ENCODE results near the gene SCN9A.

SCN9A gene

GRCh38 chr2:166284359-166284758 is 91.4 kb downstream of the SCN9A start:
- no peak overlapping the region for H3K18ac ChIP-seq (ENCODE audit: low read length)
- H3K27ac ChIP-seq (ENCODE audit: low read depth, low read length) = no peak overlapping the region
- no peaks in the 10 kb centered on the region for H3K9me3 ChIP-seq (ENCODE audit: insufficient read depth, low read depth, low read length)
- H3K4ac ChIP-seq (ENCODE audit: low read depth, low read length) = no peak overlapping the region
- no peaks in the 10 kb centered on the region for H3K79me1 ChIP-seq (ENCODE audit: low read length)
- H3K9ac ChIP-seq (ENCODE audit: low read length) = no peak overlapping the region
- DNase-seq = no peak
- H2BK12ac ChIP-seq (ENCODE audit: low read length) = no peak overlapping the region
- H2AK5ac ChIP-seq (ENCODE audit: low read length) = no peak overlapping the region
- H3K27me3 ChIP-seq (ENCODE audit: insufficient read depth, low read length) = no peaks in the 10 kb centered on the region
- H3K23ac ChIP-seq (ENCODE audit: low read length) = no peak overlapping the region
- no peak overlapping the region for H2BK120ac ChIP-seq (ENCODE audit: insufficient read depth, low read length, poor library complexity)
- H2AFZ ChIP-seq (ENCODE audit: insufficient read depth, low read length, poor library complexity) = no peak overlapping the region
- no peak overlapping the region for H4K91ac ChIP-seq (ENCODE audit: low read depth, low read length)
- no peak overlapping the region for H4K8ac ChIP-seq (ENCODE audit: low read depth, low read length)
- H3K4me3 ChIP-seq (ENCODE audit: low read depth, low read length) = no peak overlapping the region
- no CpG with 5 or more reads among the region's 9 CpGs for WGBS (ENCODE audit: extremely low coverage, insufficient coverage, insufficient read length)
- no peaks in the 10 kb centered on the region for H3K36me3 ChIP-seq (ENCODE audit: control insufficient read depth in 1 of 2, insufficient read depth in 2 of 2, low read length in 2 of 2)
- H3K79me2 ChIP-seq (ENCODE audit: control insufficient read depth, insufficient read depth, low read length, poor library complexity) = no peaks in the 10 kb centered on the region
- no peak overlapping the region for H3K14ac ChIP-seq (ENCODE audit: low read length)
- H3K4me1 ChIP-seq (ENCODE audit: control insufficient read depth in 1 of 2, insufficient read depth in 2 of 2, low read length in 2 of 2) = no peaks in the 10 kb centered on the region
- no peak overlapping the region for H2BK5ac ChIP-seq (ENCODE audit: low read depth, low read length, poor library complexity)
- no peak overlapping the region for H4K12ac ChIP-seq (ENCODE audit: low read depth, low read length)
- H3K4me2 ChIP-seq (ENCODE audit: low read length) = no peak overlapping the region

- Histone ChIP-seq H3K27ac (ENCODE audit: low read depth, low read length) (no peak overlapping the region), H3K23ac (ENCODE audit: low read length) (no peak overlapping the region), H3K4me2 (ENCODE audit: low read length) (no peak overlapping the region), H2BK120ac (ENCODE audit: insufficient read depth, low read length, poor library complexity) (no peak overlapping the region), H2AFZ (ENCODE audit: insufficient read depth, low read length, poor library complexity) (no peak overlapping the region), H3K4me1 (ENCODE audit: control insufficient read depth in 1 of 2, insufficient read depth in 2 of 2, low read length in 2 of 2) (no peaks in the 10 kb centered on the region), H3K9ac (ENCODE audit: low read length) (no peak overlapping the region), H3K27me3 (ENCODE audit: insufficient read depth, low read length) (no peaks in the 10 kb centered on the region), H3K14ac (ENCODE audit: low read length) (no peak overlapping the region), H3K9me3 (ENCODE audit: insufficient read depth, low read depth, low read length) (no peaks in the 10 kb centered on the region), H3K18ac (ENCODE audit: low read length) (no peak overlapping the region), H4K8ac (ENCODE audit: low read depth, low read length) (no peak overlapping the region), H3K79me1 (ENCODE audit: low read length) (no peaks in the 10 kb centered on the region), H2BK5ac (ENCODE audit: low read depth, low read length, poor library complexity) (no peak overlapping the region), H4K12ac (ENCODE audit: low read depth, low read length) (no peak overlapping the region), H3K79me2 (ENCODE audit: control insufficient read depth, insufficient read depth, low read length, poor library complexity) (no peaks in the 10 kb centered on the region), H3K4me3 (ENCODE audit: low read depth, low read length) (no peak overlapping the region), H3K4ac (ENCODE audit: low read depth, low read length) (no peak overlapping the region), H2BK12ac (ENCODE audit: low read length) (no peak overlapping the region), H3K36me3 (ENCODE audit: control insufficient read depth in 1 of 2, insufficient read depth in 2 of 2, low read length in 2 of 2) (no peaks in the 10 kb centered on the region), H4K91ac (ENCODE audit: low read depth, low read length) (no peak overlapping the region), H2AK5ac (ENCODE audit: low read length) (no peak overlapping the region)
- no peak for DNase-seq
These were observed 93.6 kb downstream of the SCN9A start for GRCh38 chr2:166282154-166282553.

GRCh38 chr2:166278856-166279255 is 96.9 kb downstream of the SCN9A start:
- no peaks in the 10 kb centered on the region for H3K79me2 ChIP-seq (ENCODE audit: control insufficient read depth, insufficient read depth, low read length, poor library complexity)
- H3K4me1 ChIP-seq (ENCODE audit: control insufficient read depth in 1 of 2, insufficient read depth in 2 of 2, low read length in 2 of 2) = no peaks in the 10 kb centered on the region
- H2AK5ac ChIP-seq (ENCODE audit: low read length) = no peak overlapping the region
- H3K18ac ChIP-seq (ENCODE audit: low read length) = no peak overlapping the region
- H2BK12ac ChIP-seq (ENCODE audit: low read length) = no peak overlapping the region
- no peak overlapping the region for H2BK5ac ChIP-seq (ENCODE audit: low read depth, low read length, poor library complexity)
- H3K9me3 ChIP-seq (ENCODE audit: insufficient read depth, low read depth, low read length) = no peaks in the 10 kb centered on the region
- no peak overlapping the region for H4K91ac ChIP-seq (ENCODE audit: low read depth, low read length)
- no peaks in the 10 kb centered on the region for H3K27me3 ChIP-seq (ENCODE audit: insufficient read depth, low read length)
- H3K4me2 ChIP-seq (ENCODE audit: low read length) = no peak overlapping the region
- H3K4ac ChIP-seq (ENCODE audit: low read depth, low read length) = no peak overlapping the region
- H3K4me3 ChIP-seq (ENCODE audit: low read depth, low read length) = no peak overlapping the region
- no CpG with 5 or more reads among the region's 4 CpGs for WGBS (ENCODE audit: extremely low coverage, insufficient coverage, insufficient read length)
- DNase-seq = no peak
- no peak overlapping the region for H4K12ac ChIP-seq (ENCODE audit: low read depth, low read length)
- H2AFZ ChIP-seq (ENCODE audit: insufficient read depth, low read length, poor library complexity) = no peak overlapping the region
- H3K14ac ChIP-seq (ENCODE audit: low read length) = no peak overlapping the region
- H4K8ac ChIP-seq (ENCODE audit: low read depth, low read length) = no peak overlapping the region
- H3K36me3 ChIP-seq (ENCODE audit: control insufficient read depth in 1 of 2, insufficient read depth in 2 of 2, low read length in 2 of 2) = no peaks in the 10 kb centered on the region
- H3K27ac ChIP-seq (ENCODE audit: low read depth, low read length) = no peak overlapping the region
- H3K9ac ChIP-seq (ENCODE audit: low read length) = no peak overlapping the region
- no peaks in the 10 kb centered on the region for H3K79me1 ChIP-seq (ENCODE audit: low read length)
- H2BK120ac ChIP-seq (ENCODE audit: insufficient read depth, low read length, poor library complexity) = no peak overlapping the region
- H3K23ac ChIP-seq (ENCODE audit: low read length) = no peak overlapping the region

GRCh38 chr2:166270376-166270775 is 105.4 kb downstream of the SCN9A start:
- H2BK12ac ChIP-seq (ENCODE audit: low read length) = no peak overlapping the region
- no peak overlapping the region for H4K12ac ChIP-seq (ENCODE audit: low read depth, low read length)

GRCh38 chr2:166269322-166269721 is 106.4 kb downstream of the SCN9A start:
- no peaks in the 10 kb centered on the region for H3K79me2 ChIP-seq (ENCODE audit: control insufficient read depth, insufficient read depth, low read length, poor library complexity)
- no peaks in the 10 kb centered on the region for H3K27me3 ChIP-seq (ENCODE audit: insufficient read depth, low read length)
- H3K27ac ChIP-seq (ENCODE audit: low read depth, low read length) = no peak overlapping the region
- H3K14ac ChIP-seq (ENCODE audit: low read length) = no peak overlapping the region
- no peak overlapping the region for H2AK5ac ChIP-seq (ENCODE audit: low read length)
- H3K18ac ChIP-seq (ENCODE audit: low read length) = no peak overlapping the region
- no peak overlapping the region for H2BK120ac ChIP-seq (ENCODE audit: insufficient read depth, low read length, poor library complexity)
- H3K4me1 ChIP-seq (ENCODE audit: control insufficient read depth in 1 of 2, insufficient read depth in 2 of 2, low read length in 2 of 2) = no peaks in the 10 kb centered on the region
- no peak overlapping the region for H2BK12ac ChIP-seq (ENCODE audit: low read length)
- H3K4me3 ChIP-seq (ENCODE audit: low read depth, low read length) = no peak overlapping the region
- no peaks in the 10 kb centered on the region for H3K9me3 ChIP-seq (ENCODE audit: insufficient read depth, low read depth, low read length)
- H2BK5ac ChIP-seq (ENCODE audit: low read depth, low read length, poor library complexity) = no peak overlapping the region
- H3K9ac ChIP-seq (ENCODE audit: low read length) = no peak overlapping the region
- H3K79me1 ChIP-seq (ENCODE audit: low read length) = no peaks in the 10 kb centered on the region
- H4K12ac ChIP-seq (ENCODE audit: low read depth, low read length) = no peak overlapping the region
- H3K4me2 ChIP-seq (ENCODE audit: low read length) = no peak overlapping the region
- no peak overlapping the region for H4K8ac ChIP-seq (ENCODE audit: low read depth, low read length)
- no peak overlapping the region for H4K91ac ChIP-seq (ENCODE audit: low read depth, low read length)
- H2AFZ ChIP-seq (ENCODE audit: insufficient read depth, low read length, poor library complexity) = no peak overlapping the region
- no peaks in the 10 kb centered on the region for H3K36me3 ChIP-seq (ENCODE audit: control insufficient read depth in 1 of 2, insufficient read depth in 2 of 2, low read length in 2 of 2)
- no peak for DNase-seq
- no peak overlapping the region for H3K4ac ChIP-seq (ENCODE audit: low read depth, low read length)
- H3K23ac ChIP-seq (ENCODE audit: low read length) = no peak overlapping the region

More at GRCh38 chr2:166270376-166270775, 105.4 kb downstream of the SCN9A start:
- DNase-seq = no peak
- no peaks in the 10 kb centered on the region for H3K79me2 ChIP-seq (ENCODE audit: control insufficient read depth, insufficient read depth, low read length, poor library complexity)
- H4K91ac ChIP-seq (ENCODE audit: low read depth, low read length) = no peak overlapping the region
- H3K79me1 ChIP-seq (ENCODE audit: low read length) = no peaks in the 10 kb centered on the region
- H3K4me2 ChIP-seq (ENCODE audit: low read length) = no peak overlapping the region
- no peak overlapping the region for H3K4ac ChIP-seq (ENCODE audit: low read depth, low read length)
- no peak overlapping the region for H3K14ac ChIP-seq (ENCODE audit: low read length)
- no peak overlapping the region for H3K23ac ChIP-seq (ENCODE audit: low read length)
- no peaks in the 10 kb centered on the region for H3K36me3 ChIP-seq (ENCODE audit: control insufficient read depth in 1 of 2, insufficient read depth in 2 of 2, low read length in 2 of 2)
- H4K8ac ChIP-seq (ENCODE audit: low read depth, low read length) = no peak overlapping the region
- WGBS (ENCODE audit: extremely low coverage, insufficient coverage, insufficient read length) = no CpG with 5 or more reads among the region's 6 CpGs
- no peak overlapping the region for H2AFZ ChIP-seq (ENCODE audit: insufficient read depth, low read length, poor library complexity)
- H3K4me3 ChIP-seq (ENCODE audit: low read depth, low read length) = no peak overlapping the region
- H2AK5ac ChIP-seq (ENCODE audit: low read length) = no peak overlapping the region
- H3K27ac ChIP-seq (ENCODE audit: low read depth, low read length) = no peak overlapping the region
- no peak overlapping the region for H3K18ac ChIP-seq (ENCODE audit: low read length)
- no peaks in the 10 kb centered on the region for H3K9me3 ChIP-seq (ENCODE audit: insufficient read depth, low read depth, low read length)
- no peak overlapping the region for H3K9ac ChIP-seq (ENCODE audit: low read length)
- H3K4me1 ChIP-seq (ENCODE audit: control insufficient read depth in 1 of 2, insufficient read depth in 2 of 2, low read length in 2 of 2) = no peaks in the 10 kb centered on the region
- H2BK120ac ChIP-seq (ENCODE audit: insufficient read depth, low read length, poor library complexity) = no peak overlapping the region
- no peak overlapping the region for H2BK5ac ChIP-seq (ENCODE audit: low read depth, low read length, poor library complexity)
- H3K27me3 ChIP-seq (ENCODE audit: insufficient read depth, low read length) = no peaks in the 10 kb centered on the region
